Measurements from ENCODE around the gene AFG3L2.
A peak's percentile ranks its signal among the peaks of the same experiment; 100 is the strongest.

The AFG3L2 gene

DNA sequence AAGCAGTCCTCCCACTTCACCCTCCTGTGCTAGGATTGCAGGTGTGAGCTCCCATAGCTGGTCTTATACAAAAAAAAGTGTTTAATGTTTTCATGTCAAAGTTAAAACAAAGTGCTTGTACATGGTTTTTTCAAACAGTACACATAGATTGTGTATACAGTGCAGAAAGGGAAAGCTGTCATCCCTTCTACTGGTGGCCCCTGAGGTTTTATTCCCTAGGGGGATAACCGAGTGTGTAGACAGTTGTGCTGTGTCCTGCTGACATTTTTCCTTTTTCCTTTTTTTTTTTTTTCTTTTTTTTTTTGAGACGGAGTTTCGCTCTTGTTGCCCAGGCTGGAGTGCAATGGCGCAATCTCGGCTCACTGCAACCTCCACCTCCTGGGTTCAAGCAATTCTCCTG lies 58.2 kb downstream of the AFG3L2 start:
- no peak for DNase-seq

DNA sequence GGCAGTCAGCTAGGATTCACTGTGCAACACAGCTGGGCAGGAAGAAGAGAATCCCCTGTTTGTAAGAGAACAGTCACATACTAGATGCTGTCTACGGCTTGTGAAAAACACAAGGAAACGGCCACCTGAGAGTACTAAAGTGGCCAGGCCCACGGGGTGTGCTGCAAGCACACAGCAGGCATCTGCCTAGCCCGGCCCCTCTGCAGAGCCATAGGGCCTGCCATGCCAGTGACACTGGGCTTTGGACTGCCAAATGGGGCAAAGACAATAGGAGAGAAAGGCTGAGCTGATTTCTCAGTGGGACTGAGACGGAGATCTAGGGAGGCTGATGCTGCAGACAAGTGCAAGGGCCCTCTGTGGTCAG lies 58.7 kb downstream of the AFG3L2 start:
- no peak for DNase-seq

DNA sequence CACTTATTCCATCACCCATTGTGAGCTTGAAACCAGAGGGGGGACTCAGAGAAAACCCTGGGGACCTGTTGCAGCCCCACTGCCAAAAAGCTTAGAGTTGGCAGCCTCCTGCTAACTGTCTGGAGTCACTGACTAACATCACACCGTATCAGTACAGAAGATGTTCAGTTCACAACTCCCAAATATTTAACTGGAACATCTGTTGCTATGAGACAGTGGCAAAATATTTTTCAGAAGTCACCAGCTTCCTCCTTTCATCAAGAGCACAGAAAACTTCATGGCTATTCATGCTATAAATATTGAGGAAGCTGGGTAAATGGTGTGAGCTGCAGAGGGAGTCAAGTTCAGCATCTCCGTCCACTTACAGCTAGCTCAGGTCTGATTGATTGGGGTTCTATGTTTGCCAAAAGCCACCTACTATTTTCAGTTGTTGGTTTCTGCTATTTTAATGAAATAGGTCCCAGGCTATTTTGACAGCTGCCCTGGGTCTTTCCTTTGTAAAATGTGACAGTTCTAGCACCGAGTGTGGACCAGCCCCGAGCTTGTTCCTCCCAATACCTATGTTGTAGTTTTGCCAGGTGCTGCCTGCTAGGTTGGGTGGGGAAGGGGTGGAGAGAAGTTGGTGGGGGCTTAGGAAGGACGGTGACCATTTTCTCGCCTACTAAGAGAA lies 59.2 kb downstream of the AFG3L2 start:
- peak in 1 of 2 experiments; percentile 4 for DNase-seq

DNA sequence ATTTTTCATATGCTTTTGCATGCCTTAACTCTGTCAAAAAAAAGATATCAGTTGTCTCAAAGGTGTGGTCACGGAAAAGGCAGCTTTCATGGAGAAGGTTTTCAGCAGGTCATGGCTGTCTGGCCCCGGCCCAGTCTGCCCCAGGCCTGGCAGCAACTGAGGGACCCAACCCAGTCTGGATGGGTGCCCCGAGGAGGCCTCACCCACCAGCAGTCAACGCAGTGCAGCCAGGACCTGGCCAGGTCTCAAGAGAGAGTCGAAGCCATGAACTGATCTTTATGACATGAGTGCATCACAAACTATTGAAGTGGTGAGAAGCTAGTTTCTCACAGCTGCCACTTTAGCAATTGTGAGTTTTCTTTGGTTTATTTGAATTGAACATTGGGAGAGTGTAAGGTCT lies 61.1 kb downstream of the AFG3L2 start:
- no peak for DNase-seq

DNA sequence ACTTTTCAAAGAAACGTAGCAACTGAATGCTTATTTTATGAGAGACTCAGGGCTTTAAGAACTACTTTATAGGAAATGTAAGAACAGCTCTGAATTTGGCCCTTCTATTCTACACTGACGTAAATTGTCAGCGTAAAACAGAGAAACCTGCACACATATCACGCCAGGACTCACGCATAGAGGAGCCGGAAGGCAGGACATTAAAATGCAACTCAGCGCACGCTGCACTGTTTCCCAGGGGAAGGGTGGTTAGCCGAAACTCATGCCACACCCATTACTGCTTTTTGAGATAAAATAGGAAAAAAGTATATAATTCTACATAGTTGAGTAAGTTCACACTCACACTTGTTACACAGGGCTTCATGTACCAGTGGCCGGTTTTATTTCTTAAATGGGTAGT lies 61.5 kb downstream of the AFG3L2 start:
- DNase-seq = no peak

DNA sequence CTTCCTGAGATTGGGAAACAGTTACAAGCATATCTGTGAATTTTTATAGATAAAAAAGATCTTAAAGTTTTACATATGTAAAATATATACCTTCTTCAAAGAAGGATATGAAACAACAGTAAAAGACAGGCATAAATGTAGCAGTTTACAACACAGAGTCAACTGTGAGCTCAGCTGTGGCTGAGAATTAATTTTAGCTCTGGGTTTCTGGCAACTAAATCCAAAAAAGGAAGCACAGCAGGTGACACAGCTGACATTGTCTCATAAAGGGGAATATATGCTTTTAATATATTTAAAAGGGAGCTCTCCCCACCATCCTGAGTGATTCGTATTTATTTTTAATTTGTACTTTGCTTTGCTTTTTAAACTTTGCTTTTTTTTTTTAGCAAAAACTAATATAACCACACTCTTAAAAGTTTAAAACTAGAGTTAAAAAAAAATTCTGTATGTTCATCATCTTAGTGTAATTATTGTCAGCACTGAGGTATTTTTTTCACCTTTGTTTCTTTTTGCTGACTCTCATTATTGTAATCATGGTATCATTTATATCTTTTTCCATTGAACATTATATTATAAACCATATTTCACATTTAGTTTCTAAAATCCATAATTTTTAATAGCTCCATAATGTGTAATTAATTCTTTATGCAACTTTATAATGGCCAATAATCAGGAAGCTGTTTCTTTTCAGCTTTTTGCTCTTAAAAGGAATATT lies 62.3 kb downstream of the AFG3L2 start:
- no peak for DNase-seq

DNA sequence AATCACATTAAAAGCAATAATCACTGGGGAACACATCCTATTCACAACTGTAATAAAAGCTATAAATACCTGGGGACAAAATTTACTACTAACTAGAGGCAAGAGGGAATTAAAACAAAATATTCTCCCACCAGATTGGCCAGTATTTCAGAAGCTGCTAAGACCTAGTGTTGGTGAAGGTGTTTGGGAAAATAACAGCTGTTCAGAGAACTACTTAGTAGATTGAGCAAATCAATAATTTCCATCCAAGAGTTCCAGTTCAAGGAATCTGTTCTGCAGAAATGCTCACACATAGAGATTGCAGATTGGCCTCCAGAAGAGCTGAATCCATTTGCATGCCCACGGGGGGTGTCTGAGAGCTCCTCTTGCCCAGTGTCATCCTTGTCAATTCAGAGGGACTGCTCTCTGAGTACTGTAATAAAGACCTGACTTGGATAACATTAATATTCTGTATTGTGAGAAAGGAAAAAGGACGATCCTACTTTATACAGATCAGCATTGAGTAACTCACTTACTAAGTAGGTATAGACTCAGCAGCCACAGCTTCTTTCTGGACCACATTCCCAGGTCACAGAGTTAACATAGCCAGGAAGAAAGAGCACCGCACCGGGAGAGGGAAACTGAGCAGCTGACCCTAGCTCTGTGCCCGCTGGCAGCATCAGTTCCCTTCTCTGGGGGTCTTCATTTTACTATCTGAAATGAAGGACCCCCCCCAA lies 63.3 kb downstream of the AFG3L2 start:
- DNase-seq = no peak

DNA sequence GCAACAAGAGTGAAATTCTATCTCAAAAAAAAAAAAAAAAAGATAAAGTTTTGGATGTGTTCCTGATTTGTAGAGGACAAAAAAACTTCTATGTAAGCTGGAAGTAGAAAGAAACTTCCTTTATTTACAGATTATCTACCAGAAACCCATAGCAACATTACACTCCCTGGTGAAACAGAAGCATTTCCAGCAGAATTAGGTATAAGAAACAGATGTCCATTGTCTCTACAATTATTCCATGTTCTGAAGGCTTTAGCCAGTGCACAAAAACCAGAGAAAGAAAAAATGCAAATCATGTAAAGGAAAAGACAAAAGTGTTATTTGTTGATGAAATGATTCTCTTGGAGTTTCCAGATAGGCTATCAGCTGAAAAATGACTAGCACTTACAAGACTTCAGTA lies 64.1 kb downstream of the AFG3L2 start:
- DNase-seq = no peak

DNA sequence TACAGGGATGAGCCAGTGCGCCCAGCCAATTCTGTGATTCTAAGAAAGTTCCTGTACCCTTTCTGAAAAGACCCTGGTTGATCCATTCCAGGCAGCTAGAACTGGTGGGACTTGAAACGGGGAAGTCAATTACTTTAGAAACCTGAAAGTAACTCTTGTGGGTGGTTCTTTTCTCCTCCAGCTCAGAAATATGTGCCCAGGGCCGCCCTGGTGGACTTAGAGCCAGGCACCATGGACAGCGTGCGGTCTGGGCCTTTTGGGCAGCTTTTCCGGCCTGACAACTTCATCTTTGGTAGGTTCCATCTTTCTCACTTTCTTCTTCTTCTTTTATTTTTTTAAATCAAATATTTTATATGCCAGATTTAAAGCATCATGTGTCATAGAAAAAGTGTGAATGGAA lies 66.3 kb downstream of the AFG3L2 start:
- no peak for DNase-seq

DNA sequence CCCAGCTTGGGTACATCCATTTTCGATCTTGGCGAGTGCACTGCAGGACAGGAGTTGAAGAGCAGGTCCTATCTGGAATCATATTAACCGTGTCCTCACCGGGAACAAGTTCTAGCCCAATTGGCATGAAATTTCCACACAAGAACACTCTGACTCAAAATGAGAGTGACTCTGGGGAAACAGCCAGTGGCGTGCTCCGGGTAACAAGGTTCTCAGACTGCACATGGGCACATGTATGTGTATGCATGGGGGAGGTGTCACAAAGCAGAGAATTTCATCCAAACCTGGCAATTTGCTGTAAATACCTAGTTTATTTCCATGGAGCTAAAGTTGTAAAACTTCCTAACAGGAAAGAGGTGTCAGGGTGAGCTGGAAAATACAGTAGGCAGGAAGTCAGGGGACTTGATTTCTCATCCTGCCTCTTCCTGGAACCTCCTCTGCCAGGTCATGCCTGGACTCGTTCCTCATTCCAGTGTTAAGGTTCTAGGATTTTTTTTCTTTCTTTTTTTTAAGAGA lies 67.3 kb downstream of the AFG3L2 start:
- DNase-seq = no peak

DNA sequence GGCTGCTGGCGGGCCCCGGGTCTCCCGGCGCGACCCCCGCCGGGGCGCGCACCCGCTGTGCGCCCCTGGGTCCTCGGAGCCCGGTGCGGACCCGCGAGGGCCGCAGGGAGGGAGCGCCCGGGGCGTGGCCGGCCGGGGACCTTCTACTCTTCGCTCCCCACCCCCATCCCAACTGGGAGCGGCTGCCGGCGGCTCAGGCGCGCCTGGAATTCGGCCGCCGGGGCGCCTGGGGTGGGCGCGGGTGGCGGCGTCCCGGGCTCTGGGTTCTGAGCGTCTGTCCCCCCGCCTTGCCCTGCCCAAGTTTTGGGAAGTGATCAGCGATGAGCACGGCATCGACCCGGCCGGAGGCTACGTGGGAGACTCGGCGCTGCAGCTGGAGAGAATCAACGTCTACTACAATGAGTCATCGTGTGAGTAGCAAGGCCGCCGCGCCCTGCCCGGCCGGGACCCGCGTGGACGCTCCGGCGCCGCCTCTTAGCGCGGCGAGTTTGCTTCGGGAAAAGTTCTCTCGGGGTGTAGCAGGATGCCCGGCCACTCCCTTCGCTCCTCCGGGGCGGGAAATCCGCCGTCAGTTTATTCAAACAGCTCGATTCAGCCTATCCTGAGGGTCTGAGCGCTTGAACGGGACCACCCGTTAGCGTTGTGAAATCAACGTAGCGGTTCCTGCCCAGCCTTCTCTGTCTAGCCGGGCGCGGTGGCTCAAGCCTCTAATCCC lies 68.5 kb downstream of the AFG3L2 start:
- DNase-seq = no peak

DNA sequence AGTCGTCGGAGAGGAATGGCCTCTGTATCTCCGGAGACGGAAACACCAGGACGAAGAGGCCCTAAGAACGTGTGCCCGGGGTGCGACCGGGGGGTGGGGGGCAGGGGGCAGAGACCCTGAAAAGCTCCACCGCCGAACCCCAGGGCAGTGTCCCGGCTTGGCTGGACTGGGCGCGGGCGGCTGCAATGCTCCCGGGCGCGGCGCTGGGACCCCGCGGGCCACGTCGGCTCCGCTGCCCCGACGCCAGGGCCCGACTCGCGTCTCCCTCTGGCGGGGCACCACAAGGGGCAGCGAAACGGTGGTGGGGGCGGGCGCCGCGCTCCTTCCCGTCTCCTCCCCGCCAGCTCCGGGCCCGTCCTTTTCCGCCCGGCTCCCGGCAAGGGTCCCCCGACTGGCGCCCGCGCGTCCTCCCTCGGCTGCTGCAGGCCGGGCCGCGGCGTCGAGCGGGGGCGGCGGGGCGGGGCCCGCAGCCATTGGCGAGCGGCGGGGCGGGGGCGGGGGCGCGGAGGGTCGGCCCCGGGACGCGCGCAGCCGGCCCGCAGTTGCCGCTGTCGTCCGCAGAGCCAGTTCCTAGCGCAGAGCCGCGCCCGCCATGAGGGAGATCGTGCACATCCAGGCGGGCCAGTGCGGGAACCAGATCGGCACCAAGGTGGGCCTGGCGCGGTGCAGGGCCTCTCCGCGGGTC lies 69.2 kb downstream of the AFG3L2 start, which contains the start of gene TUBB6:
TSS of gene TUBB6 (plus strand) at position 541 of the 685 bp plus-strand sequence. CDS start at position 593, 52 bp downstream.
- no peak for DNase-seq

DNA sequence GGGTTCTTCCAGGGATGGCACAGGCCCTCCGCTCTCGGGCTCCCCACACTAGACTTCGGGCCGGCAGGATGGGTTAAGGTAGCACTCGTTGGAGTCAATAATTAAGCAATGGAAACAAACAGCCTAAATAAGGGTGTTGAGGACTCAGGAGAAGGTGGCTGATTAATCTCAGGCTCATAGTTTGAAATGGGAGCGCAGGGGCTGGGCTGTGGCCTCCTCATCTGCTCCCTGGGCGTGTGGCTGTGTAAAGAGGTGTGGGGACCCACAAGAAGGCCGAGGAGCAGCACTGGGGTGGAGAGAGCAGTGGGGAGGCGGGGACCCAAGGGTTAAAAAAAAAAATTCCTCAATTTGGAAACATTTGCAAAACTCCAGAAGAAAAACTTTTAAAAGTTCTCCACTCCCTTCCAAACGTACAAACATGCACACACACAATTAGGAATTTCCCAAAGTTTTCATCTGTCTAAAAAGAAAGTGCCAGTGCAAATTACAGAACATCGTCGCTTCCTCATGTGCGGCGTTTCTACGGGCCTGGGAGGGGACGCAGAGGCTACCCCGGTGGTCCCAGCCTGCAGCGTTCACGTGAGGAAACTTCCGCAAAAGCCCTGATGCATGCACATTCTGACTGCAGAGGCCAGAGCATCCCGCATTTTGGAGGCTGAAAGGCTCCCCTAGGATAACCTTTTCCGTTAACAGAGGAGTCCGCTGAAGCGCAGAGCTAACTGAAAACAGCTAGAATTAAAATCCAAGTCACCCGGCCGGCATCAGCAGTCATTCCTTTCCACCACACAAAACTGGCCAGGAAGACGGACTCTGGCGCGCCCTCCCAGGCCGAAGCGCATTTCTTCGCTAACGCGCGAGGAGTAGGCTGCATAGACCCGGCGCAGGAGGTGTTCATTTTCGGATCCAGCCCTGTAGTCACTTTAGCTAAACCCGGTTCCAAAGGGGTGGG lies 70.0 kb downstream of the AFG3L2 start:
- DNase-seq = no peak

DNA sequence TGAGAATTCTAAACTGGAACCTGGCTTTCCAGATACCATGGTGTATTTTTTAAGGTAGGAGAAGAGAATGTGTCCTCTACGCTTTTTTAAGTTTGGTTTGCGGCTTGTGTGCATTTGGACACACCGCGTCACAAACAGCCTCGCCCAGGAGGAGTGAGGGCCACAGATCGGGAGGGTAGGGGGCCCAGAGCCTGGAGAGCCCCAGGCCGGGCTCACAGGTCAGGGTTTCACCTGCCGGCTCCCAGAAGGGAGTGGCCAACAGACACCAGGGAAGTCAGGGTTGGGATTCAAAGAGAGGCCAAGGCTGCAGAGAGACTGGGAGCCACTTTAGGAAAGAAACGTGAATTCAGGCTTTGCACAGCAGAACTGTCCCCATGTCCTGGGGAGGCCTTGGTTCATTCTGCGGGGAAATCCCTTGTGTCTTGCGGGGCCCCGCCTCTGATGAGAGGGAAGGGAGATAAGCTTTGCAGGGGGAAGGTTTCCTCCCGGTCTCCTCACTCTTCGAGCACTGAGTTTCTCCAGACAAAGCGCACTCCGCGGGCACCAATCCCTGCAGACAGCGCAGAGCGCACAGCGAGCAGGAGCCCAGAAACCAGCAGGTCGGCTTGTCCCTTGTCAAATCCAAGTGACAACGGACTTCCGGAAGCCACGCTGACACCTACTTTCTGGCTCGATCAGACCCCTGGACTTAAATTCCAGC lies 70.9 kb downstream of the AFG3L2 start:
- DNase-seq = no peak

DNA sequence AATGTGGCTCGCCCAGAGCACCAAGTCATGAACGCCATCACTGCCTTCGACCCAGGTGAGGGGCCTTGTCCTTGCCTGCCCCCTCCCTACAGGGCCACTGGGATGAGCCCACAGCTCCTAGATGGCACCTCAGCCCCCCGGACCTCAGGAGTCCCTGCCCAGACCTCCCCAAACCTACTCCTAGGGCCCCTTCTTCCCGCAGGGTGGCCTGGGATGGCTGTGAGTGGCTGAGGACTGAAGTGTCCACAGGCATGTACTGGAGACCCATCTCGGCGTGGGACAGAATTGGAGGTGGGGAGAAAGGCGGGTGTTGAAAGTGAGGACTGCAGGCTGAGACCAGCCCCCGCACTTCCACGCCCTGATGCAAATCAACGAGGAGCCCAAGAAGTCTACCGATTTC lies 71.8 kb downstream of the AFG3L2 start:
- no peak for DNase-seq

DNA sequence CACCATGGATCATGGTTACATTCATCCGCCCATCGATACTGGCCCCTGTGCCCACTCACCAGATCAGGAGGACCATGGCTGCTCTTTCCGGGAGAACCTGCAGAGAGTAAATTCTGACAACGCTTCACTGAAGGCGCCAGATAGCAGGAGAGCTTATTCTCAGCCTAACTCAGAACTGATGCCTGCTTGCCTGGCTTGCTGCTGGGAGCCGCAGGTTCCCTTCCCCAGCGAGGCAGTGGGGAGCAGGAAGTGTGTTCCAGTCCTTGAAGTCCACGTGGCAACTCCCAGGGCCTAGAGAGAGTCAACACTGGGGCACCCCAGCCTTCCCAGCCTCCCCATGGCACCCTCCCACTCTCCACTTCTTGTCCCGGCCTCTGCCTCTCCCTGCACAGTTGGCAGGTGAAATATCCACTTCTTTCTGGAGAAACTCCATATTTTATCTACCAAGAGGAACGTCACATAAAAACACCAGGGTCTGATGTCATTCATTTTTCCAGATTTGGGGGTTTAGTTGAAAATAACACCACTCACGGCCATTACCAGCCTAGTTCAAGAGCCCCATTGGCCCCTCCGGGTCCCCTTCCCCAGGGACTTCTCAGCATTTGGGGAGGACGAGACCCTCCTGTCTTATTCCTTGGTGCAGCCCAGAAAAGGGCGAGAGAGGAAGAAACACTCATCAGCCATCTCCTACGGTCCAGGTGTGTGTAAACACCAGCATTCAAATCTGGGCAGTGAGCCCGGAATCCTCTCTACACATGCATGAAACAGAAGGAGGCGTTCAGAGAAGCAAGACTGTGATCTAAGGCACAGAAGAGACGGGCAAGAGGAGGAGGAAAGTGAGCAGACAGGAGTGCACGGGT lies 72.4 kb downstream of the AFG3L2 start:
- no peak for DNase-seq

DNA sequence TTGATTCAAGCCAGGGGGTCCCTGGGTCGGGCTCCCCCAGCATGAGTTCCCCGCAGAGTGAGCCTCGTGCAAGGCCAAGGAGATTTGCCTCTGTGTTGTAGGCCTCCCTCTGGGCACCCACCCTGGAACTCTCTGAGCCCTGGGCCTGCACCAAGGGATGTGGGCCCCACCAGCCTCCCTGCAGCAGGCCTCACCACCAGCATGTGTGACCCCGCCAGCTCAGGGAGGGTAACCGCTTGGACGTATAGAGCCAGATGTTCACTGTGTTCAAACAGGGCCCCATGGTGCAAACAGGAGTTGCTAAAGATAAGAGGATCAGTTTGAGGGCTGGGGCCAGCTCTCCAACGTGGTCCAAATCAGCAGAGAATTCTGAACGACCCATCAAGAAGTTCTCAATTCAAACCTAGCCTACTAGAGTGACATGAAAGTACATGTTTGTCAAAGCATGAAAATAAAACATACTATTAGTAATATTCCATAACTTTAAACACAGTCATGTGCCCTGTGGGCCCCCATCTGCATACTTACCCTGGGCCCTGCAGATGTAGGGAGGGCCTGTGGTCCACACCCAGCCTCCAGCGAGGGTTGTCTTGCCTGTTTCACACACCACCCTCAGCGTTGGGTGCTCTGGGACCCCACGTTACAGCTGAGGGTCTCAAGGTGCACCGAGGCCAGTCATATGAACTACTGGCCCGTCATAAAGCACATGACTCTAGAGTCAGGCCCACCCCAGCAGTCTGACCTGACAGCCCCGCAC lies 74.5 kb downstream of the AFG3L2 start:
- DNase-seq = no peak

DNA sequence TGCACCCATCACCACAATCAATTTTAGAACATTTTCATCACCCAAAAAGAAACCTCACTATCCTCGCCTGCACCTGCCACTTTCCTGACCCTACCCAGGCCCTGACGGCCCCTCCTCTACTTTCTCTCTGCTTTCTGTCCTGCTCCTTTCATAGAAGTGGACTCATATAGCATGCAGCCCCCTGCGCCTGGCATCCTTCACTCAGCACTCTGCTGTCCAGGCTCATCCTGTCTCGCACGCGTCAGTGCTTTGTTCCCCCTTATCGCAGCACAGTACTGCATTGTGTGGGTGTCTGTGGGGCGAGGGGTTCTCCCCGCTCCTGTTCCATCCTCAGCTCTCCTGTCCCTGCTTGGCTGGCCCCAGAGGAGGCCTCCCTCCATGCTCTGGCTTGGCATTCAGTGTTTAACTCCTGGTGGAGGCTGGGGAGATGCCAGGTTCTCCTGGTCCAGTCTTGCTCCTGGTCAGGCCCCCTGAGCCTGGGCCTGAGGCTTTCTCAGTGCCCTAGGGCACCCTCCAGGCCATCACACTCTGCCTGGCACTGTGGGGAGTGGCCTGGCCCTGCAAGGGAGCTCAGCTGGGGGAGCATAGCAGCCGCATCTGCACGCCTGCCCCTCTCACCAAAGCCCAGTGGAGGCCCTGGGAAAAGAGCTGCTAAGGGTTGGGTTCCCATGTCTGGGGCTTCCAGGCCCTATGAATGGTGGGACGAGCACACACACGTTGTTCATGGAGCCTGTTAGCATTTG lies 75.6 kb downstream of the AFG3L2 start:
- no peak for DNase-seq
